A172 (cell line): Measurements from ENCODE around the gene CASQ2. TPM values are rescaled to one million over a fixed set of nuclear protein-coding genes. Genes with fewer than 3 reads are reported as not detected.
A peak's percentile ranks its signal among the peaks of the same experiment; 100 is the strongest.

Experiments
- DNase-seq: peaks from one replicate; pipeline ENCODE4 v3.0.0-alpha.2; 2015; ENCODE audit warnings: low spot score
- total RNA-seq: library from RNA; depleted of rRNA; stranded (reverse); fragments of >200 nt; shearing (Covaris generic); gene quantifications from 2 replicates; pipeline ENCODE4 v1.2.3, GENCODE V29; 2014

CASQ2 gene
- total RNA-seq, 1 experiment from 2014 or later, result not detected

DNA sequence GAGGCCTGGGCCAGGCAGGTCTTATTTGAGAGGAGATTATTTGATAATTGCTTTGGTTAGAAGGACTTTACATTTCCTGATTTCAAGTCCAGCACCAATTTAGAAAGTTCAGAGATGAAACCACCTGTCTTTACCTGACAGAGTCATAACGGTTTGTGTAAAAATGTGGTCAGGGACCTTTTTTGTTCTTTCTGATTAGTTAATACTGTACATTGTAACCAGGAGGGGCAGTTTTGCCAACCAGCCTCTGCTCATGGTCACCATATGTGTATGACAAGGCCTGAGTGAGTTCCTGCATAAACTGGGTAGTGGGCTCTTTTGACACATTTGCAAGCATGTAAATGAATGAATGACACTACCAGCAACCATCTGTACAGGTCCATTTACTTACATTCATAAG is 70.9 kb downstream of the CASQ2 start:
- DNase-seq, result no peak

DNA sequence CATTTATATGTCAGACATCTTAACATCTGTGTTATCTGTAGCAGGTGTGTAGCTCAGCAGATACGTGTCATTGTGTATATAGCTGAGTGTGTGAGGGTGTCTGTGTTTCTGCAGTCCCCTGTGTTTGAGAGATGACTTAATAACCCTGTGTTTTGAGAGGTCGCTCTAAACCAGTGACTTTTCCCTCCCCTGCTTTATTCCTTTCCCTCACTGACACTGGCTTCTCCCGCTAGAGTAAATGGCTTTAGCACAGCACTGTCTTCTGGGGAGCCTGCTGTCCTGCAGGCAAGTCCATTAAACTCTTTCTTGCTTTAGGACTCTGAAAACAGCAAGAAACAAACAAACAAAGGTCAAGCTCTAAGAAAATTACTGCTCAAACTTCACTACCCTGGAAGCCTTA is 73.7 kb downstream of the CASQ2 start:
- no peak for DNase-seq

DNA sequence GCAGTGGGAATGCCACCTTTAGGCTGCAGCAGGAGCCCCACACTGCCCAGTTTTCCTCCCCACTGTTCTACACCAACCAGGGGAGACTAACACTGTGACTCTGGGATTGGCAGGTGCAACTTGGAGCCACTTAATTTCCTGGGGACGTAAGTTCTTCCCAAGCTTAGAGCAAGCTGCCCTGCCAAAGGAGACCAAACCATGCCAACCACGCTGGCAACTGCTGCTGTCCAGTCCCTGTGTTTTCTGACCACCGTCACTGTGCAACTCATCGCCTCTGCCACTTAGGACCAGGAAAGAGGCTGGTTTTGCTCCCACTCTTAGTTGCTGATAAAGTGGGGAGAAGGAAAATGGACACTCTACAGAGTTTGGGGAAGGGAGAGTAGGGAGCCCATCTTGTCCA is 76.3 kb downstream of the CASQ2 start:
- DNase-seq, result no peak

DNA sequence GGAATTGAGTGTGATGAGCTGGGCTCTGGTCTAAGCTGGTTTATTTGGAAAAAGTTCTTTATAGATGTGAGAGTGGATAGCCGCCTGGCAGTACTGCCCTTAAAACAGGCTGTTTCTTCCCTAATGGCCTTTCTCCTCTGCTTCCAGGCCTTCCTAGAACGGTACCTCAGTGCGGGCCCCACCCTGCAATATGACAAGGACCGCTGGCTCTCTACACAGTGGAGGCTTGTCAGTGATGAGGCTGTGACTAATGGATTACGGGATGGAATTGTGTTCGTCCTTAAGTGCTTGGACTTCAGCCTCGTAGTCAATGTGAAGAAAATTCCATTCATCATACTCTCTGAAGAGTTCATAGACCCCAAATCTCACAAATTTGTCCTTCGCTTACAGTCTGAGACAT is 77.5 kb downstream of the CASQ2 start:
- DNase-seq, result no peak

DNA sequence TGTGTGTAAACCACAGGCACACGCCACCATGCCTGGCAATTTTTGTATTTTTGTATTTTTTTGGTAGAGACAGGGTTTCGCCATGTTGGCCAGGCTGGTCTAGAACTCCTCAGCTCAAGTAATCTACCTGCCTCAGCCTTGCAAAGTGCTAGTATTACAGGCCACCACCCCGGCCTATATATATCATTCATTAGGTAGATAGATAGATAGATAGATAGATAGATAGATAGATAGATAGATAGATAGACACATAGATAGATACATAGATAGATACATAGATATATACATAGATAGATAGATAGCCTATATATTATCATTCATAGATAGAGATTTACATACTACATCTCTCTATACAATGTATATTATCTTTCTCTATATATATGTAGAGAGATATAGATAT is 80.8 kb downstream of the CASQ2 start:
- no peak for DNase-seq

DNA sequence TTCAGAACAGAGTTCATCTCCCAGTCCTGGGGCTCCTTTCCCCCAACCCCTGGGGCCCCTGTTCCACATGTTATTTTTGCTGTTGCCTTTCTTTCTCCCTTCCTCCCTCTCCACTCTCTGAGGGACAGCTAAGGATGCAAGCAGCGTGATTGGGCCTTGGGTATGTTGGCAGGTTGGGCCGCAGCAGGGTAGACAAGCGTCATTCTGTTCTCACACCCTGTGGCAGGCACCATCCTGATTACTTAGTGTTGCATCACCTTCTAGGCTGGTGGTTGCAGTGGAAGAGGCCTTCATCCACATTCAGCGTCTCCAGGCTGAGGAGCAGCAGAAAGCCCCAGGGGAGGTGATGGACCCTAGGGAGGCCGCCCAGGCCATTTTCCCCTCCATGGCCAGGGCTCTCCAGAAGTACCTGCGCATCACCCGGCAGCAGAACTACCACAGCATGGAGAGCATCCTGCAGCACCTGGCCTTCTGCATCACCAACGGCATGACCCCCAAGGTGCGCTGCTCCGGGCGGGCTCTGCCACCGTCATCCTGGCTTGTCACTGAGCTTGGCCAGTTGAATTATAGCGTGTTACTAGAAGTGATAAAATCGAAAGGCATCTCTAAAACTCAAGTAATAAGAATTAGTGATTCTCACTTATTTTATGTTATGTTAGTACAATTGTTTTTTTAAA is 83.3 kb downstream of the CASQ2 start:
- DNase-seq, result no peak

DNA sequence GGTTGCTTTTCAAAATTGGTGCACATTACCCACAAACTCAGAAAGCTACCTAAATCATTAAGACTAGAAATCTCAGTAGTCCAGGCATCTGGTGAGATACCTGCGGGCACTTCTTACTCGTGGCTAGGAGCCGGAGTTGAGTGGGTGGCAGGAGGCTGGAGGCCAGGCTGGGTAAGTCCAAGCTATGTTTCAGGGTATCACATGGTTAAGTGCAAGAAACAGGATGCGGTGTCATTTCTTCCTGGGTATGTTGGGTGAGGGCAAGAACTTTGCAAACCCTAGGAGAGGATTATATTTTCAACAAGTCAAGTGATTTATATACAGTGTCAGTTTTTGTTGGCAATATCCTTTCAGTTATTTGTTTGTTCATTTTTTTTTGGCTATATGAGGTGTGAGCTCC is 85.7 kb downstream of the CASQ2 start:
- no peak for DNase-seq

DNA sequence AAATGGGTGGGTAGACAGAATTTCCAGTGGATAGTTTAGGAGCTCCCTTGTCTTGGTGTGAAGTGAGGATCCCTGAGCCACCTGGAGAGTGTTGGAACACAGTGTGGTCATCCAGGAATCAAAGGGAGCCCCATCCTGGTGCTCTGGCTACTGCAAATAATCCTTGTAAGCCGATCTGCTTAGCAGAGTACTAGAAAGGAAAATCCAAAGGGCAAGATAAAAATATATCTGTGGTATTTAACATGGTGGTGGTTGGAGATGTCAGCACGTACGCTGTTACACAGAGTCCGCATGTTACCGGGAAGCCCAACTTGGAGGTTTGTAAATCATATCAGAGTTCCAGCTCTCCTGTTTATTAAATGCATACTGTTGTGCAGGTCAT is 87.8 kb downstream of the CASQ2 start:
- DNase-seq, result no peak

DNA sequence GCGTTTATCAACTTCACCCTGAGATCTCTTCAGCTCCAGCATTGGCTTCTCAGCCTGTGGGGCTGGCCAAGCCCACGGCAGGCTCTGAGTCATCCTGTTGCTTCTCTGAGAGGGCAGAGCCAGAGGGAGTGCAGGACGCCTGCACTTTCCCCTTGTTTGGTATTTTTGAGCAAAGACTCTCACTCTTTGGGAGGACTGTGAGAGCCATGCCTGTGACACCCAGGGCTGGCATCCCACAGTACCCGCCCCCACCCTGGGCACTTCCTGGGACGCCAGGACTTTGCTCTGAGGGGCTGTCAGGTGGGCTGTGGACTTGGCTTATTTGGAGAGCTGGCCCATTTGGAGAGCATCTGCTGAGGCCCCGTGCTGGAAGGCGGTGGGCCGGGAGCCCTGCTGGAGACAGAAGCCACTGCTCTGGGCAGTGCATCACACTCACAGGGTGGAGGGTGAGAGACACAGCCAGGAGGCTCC is 89.3 kb downstream of the CASQ2 start:
- peak; percentile 72 for DNase-seq

DNA sequence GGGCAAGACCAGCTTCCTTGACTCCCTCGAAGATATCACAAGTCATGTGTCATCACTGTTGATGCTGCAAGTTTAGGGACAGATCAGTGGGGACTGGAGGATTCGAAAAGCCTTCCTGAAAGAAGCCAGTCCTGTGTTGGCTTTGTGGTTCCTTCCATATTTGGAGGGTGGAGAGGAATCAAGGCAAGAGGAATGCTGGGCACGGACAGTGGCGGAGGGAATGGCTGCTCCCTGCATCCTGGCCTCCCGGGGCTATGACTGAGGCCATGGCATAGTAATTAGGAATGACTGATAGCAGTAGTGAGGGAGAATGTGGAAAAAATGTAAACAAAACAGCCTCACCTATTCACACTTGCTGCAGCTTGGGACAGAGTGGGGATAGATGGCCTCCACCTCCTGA is 90.4 kb downstream of the CASQ2 start:
- no peak for DNase-seq

DNA sequence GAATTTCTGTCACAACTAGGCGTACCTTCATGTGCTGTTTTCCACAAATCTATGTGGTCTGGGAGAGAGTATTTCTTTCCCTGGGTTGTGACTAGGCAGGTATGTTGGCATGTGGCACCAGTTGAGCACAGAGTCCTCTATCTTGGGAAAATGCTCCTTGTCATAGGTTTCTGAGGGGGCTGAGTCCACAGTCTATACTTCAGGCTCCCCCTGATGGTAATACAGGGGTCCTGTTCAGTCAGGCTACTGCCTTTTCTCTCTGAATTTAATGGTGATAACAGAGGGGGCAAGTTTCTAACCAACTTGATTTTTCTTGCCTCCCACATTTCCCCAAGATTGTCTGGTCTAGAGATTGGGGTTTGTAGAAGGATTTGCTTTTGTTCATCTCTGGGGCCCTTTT is 90.9 kb downstream of the CASQ2 start:
- no peak for DNase-seq

DNA sequence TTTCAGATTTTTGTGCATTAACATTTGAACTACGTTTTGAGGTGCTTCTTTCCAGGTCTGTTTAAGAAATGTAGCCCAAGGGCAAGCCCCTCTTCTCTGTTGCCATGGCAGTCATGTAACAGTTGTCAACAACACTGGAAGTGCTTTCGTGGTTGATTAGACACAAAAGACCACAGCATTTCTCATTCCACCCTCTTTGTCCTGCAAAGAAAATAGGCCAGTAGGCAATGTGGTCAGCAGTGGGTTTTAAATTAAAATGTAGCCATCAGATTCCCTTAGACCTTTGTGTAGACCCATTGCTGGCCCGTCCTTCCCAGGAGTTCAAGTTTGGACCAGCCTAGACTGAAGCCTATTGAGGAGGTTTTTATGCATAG is 91.3 kb downstream of the CASQ2 start:
- no peak for DNase-seq

DNA sequence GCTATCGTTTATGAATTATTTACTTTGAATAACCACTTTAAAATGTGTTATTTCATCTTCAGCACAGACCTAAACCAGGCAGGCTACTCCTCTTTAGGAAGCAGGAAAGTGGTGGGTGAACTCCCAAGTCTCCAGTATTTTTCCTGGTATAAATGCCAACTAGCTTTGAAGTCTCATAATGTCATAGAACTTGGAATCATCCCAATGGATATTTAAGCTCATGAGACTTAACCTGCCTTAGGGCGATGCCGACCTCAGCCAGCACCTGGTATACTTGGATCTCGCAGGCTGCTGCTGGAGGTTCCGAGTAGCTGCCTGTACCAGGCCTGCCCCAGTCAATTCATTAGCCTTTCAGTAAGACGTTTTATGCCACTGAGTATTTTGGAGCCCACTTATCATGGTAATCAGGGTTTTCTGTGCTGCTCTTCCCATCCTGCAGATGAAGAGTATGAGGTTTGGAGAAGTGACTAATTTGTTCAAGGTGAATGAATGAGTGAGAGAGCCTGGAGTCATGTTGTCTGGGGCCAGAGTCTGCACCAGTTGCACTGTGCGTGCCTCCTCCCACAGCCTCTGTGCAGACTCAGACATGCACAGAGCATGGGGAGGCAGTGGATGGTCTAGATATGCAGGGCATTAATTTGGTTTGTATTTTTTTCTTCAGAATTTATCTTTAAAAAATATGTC is 91.9 kb downstream of the CASQ2 start:
- DNase-seq, result no peak

DNA sequence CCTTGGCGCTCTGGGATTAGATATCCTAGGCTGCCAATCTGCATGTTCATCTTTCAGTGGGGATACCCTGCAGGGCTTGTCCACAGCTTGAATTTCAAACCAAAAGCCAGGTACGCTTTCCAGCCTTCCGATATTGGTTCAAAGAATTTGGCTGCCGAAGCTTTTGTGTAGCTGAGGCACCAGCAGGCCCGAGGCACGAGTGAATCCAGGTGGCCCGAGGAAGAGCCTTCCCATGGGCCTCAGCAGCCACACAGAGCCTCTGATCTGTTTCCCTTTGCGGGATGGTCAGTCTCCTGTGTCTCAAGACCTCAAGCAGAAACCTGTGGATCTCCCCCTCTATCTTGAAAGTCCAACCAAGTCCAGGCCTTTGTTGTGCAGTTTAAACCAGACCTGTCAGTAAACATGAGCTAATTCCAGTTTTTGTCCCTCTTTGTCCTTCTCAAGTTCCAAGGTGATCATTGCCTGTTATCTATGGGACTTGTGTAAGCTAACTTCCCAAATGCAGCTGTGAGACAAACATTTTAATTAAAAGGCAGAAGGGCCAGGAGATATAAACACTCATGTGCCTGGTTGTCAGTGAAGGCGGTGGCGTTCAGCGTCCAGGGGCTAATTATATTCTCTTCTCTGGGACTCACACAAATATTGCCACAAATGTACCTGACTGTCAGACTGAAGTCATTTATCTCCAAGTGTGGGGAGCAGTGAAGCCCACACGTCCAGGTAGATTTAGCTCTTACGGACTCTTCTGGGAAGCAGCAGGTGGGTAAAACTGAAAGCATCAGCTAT is 96.1 kb downstream of the CASQ2 start:
- DNase-seq, result no peak

DNA sequence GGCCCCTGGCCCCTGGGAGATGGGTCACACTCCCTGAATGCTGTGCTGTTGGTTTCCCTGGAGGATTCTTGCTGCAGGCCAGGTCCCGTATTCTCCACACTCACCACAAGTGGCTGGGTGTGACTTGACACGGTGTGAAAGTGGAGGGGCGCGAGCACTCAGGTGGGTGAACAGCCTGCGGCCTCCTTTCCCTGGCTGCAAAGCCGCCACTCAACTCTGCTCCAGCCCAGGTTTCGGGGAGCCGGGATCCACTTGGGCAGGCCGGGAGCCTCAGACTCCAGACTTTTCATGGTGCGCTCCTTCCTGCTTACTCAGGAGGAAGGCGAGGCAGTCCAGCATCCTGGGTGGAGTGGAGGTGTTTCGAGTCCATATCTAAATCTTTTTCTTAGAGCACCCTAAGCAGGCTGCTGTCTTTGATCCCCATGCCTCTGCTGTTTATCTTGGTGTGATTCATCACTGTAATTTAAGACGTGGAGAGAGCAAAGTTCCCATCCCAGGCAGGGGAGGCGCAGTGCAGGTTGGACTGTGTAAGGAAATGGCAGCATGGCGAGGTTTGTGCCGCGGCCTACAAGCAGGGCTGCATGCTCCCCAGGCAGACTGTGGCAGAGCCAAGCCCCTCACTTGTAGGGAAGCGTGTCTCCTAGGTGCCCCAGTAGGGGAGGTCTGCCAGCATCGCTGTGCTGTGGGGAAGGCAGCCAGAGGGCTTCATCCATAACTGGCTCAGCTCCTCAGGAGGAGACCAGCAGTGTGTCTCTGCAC is 97.2 kb downstream of the CASQ2 start:
- peak; percentile 81 for DNase-seq

DNA sequence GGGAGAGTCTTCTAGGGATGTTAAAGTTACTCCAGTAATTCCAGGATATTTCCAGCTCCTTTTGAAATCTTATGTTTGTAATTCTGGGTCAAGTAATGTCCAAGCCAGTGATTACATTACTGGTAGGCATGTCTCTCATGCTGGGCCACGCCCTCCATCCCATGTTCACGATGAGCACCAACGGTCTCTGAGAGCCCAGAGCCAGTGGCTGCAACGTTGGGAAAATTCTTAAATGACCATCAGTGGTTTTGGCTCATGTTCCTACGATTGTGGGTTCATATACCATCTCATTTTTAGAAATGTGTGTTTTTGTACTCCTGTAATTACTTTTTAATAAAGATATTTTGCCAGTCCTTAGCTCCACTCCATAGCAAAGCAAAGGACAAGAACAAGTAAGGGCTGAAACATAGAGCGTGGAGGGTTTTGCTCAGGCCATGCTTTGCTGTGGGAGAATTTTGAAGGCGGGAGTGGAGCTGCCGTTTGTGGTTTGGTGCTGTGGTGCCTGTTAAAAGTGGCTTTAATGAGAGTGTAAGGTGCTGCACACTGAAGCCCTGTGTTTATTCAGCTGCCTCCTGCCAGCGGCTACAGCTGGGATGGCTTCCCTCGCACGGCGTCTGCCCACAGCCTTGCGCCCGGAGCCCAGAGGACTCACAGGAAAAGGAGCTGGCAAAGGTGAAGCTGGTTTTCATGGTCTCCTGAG is 97.9 kb downstream of the CASQ2 start:
- DNase-seq, result peak; percentile 66

DNA sequence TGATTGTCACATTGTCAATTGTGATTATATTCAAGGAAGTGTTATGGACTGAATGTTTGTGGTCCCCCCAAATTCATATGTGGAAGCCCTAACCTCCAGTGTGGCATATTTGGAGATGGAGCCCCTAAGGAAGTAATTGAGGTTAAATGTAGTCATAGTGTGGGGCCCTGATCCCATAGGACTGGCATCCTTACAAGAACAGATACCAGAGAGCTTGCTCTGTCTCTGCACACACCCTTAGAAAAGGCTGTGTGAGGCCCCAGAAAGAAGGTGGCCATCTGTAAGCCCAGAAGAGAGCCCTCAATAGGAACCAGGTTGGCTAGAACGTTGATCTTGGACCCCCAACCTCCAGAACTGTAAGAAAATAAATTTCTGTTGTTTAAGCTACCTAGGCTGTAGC is 98.6 kb downstream of the CASQ2 start:
- DNase-seq, result no peak

DNA sequence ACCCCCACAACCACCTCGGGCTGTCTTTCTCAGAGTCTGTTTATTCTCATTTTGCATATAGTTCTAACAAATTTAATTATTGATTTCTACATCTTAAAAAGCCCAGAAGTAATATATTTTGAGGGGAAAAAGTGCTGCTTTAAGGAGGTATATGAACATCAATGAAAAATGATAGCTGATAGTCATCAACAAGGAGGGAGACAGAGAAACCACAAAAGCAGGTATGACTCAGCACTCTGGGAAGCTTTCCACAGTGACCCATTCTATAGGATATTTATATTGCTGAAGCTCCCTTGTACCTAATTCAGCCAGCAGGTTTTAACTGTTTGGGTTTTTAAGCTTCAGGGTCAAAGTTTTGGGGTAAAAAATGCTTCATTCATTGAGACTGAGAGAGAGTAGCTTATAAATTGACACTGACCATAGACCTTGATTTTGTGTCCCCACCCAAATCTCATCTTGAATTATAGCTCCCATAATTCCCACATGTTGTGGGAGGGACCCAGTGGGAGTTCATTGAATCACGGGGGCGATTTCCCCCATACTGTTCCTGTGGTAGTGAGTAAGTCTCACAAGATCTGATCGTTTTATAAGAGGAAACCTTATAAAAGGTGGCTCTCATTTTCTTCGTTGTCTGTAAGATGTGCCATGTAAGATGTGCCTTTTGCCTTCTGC is 99.4 kb downstream of the CASQ2 start:
- DNase-seq, result peak; percentile 94

DNA sequence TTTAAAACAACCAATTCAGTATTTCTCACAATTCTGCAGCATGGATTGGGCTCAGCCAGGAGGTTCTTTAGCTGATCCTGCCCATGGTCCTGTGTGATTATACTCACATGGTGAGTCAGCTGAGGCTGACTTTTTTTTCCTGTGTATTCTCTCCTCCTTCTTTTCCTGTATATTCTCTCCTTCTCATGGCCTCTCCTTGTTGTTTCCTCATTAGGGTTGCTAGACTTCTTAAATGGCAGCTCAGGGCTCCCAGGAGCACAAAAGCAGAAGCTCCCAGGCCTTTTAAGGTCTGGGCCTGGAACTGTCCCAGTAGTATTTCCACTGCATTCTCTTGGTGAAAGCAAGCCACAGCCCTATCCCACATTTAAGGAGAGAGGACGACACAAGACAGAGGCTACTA is 99.9 kb downstream of the CASQ2 start:
- peak; percentile 59 for DNase-seq

DNA sequence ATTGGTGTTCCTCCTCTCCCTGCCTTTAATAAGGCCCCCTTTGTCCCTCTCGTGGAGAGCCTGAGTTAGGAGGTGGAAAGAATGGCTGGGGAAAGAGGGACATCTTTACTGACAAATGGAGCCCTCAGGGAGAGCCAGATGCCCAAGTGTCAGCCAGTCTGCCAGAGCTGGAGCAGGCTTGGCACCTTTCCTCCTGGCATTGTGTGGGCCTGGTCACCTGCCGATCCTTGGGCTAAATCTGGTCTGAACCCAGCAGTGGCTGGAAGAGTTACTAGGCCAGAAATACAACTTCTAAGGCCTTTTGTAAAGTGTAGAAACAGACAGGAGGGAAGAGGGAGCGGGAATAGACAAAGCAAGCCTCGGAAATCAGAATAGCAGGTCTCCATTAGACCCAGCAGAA is 101.8 kb downstream of the CASQ2 start:
- DNase-seq, result no peak

DNA sequence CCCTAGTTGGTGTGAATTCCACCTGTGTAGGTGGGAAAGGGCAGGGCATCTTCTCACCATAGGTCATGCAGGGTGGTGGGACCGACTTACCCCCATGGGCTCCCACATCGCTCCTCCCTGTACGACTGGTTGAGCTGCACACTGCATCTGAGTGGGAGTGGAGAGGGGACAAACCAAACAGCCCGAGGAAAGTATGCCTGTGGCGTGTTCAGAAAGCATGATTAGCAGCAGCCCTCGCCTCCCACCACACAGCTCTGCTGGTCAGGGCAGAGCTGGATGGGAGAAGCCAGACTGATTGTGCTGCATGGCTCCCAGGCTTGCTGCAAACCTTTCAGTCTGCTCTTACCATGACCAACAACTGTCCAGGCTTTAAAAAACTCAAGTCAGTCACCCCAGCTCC is 102.3 kb downstream of the CASQ2 start:
- DNase-seq, result no peak
